Peyer's patch (tissue), 4 donors: ENCODE results near the gene COPZ2. TPM values are rescaled to one million over a fixed set of nuclear protein-coding genes. Genes with fewer than 3 reads are reported as not detected.
A peak's percentile ranks its signal among the peaks of the same experiment; 100 is the strongest.

Source experiments
- DNase-seq, 3 donors: peaks; one replicate each; pipeline ENCODE4 v3.0.0-alpha.2; 2017 to 2019
- H3K27ac ChIP-seq, 4 donors: fragments of 200-600 bp; sonication (generic); one replicate each; pipeline ENCODE4 v1.5.1; 2016 to 2019
- H3K27me3 ChIP-seq, 2 donors: fragments of 200-600 bp; sonication (generic); one replicate each; pipeline ENCODE4 v1.5.1; 2019
- H3K36me3 ChIP-seq, 3 donors: fragments of 200-600 bp; sonication (generic); one replicate each; pipeline ENCODE4 v1.5.1; 2016 to 2019
- H3K4me1 ChIP-seq, 4 donors: fragments of 200-600 bp; sonication (generic); one replicate each; pipeline ENCODE4 v1.5.1; 2016 to 2019
- H3K4me3 ChIP-seq, 4 donors: fragments of 200-600 bp; sonication (generic); 1 replicate in 3 of 4; 2 replicates in 1 of 4; pipeline ENCODE4 v1.5.1; 2016 to 2019; ENCODE audit warnings: mild to moderate bottlenecking in 1 of 4
- H3K9me3 ChIP-seq, 4 donors: fragments of 200-600 bp; sonication (generic); one replicate each; pipeline ENCODE4 v1.5.1; 2016 to 2019; ENCODE audit warnings: mild to moderate bottlenecking in 1 of 4
- CTCF ChIP-seq, 6 experiments: fragments of 450-650 bp in 4 of 6; fragments of 200-600 bp in 2 of 6; sonication (generic) in 1 of 6; IDR thresholded peaks; one replicate each; pipeline ENCODE4 v1.5.1; 2017 to 2019; ENCODE audit warnings: antibody characterized with exemption in 6 of 6, mild to moderate bottlenecking in 3 of 6, moderate library complexity in 1 of 6
- POLR2A ChIP-seq, 2 donors: fragments of 450-650 bp; IDR thresholded peaks; one replicate each; pipeline ENCODE4 v1.5.1; 2017; ENCODE audit warnings: antibody characterized with exemption in 2 of 2, mild to moderate bottlenecking in 2 of 2, moderate library complexity in 2 of 2
- small RNA-seq, 2 donors: library from RNA; depleted of rRNA; stranded (forward); fragments of <200 nt; gene quantifications; one replicate each; pipeline ENCODE3, GENCODE V24; 2016
- total RNA-seq, 4 donors: library from RNA; depleted of rRNA; stranded (reverse); fragments of >200 nt; gene quantifications; one replicate each; pipeline ENCODE4 v1.1.0, GENCODE V29; 2016

The COPZ2 gene
- total RNA-seq, 4 donors from 2014 or later: 2.2 to 27.2 (median 7.0) TPM

- no peaks in the 10 kb centered on the region for H3K27me3 ChIP-seq
- no peaks in the 10 kb centered on the region for H3K9me3 ChIP-seq
- H3K27ac ChIP-seq: no peak overlapping the region
- peak; percentile 55 to 71 (median 65) for DNase-seq
- TF ChIP-seq CTCF (IDR thresholded peaks at IDR 0.05) (peak; percentile 31 to 64 (median 54)), POLR2A (IDR thresholded peaks at IDR 0.05) (no peak)
- peaks cover 0 to 98% (median 0%) of the 10 kb centered on the region in 3 donors for H3K36me3 ChIP-seq
- H3K4me3 ChIP-seq: no peak overlapping the region
- H3K4me1 ChIP-seq: no peaks in the 10 kb centered on the region
Measured at GRCh38 chr17:47978324-47978723, 59.3 kb downstream of the COPZ2 start.

Small RNA genes lying within 50 kb of the gene (small RNA-seq; reads per million reads assigned to genes)
- gene AC004477.2 (0 reads per million in 2 donors), gene MIR152 (26.2 to 38.7 reads per million in 2 donors)

Other genes with a start within 250 kb of the COPZ2 start
- gene OSBPL7, start 216.0 kb downstream of the COPZ2 start, total RNA-seq: 100 to 1,000 TPM in 1 of 4 donors, 10 to 100 TPM in 3; 31.4 to 104 (median 70.9) TPM
- 10 to 100 TPM; 30.5 to 50.4 (median 34.8) TPM for gene MRPL10, start 206.3 kb downstream of the COPZ2 start, total RNA-seq
- gene LRRC46, start 206.1 kb downstream of the COPZ2 start, total RNA-seq: under 1 TPM in 1 of 4 donors, not detected in 3; 0.40 TPM
- gene SCRN2, start 196.5 kb downstream of the COPZ2 start, total RNA-seq: 100 to 1,000 TPM in 2 of 4 donors, 10 to 100 TPM in 2; 56.2 to 126 (median 86.9) TPM
- 10 to 100 TPM in 2 of 4 donors, 1 to 10 TPM in 2; 3.3 to 27.0 (median 16.6) TPM for gene SP6, start 186.6 kb downstream of the COPZ2 start, total RNA-seq
- gene SP2, start 141.6 kb downstream of the COPZ2 start, total RNA-seq: 10 to 100 TPM in 3 of 4 donors, 1 to 10 TPM in 1; 8.6 to 29.7 (median 16.6) TPM
- gene PNPO, start 96.2 kb downstream of the COPZ2 start, total RNA-seq: 100 to 1,000 TPM in 1 of 4 donors, 10 to 100 TPM in 3; 23.9 to 103 (median 64.6) TPM
- gene PRR15L, start 79.9 kb downstream of the COPZ2 start, total RNA-seq: 100 to 1,000 TPM in 3 of 4 donors, 10 to 100 TPM in 1; 88.3 to 358 (median 288) TPM
- 1,000 to 10,000 TPM in 1 of 4 donors, 100 to 1,000 TPM in 3; 198 to 1,062 (median 553) TPM for gene CDK5RAP3, start 66.7 kb downstream of the COPZ2 start, total RNA-seq
- 100 to 1,000 TPM in 3 of 4 donors, 10 to 100 TPM in 1; 89.1 to 228 (median 217) TPM for gene NFE2L1, start 10.6 kb upstream of the COPZ2 start, total RNA-seq
- 10 to 100 TPM in 1 of 4 donors, 1 to 10 TPM in 3; 7.2 to 14.0 (median 8.5) TPM for gene CBX1, start 63.7 kb upstream of the COPZ2 start, total RNA-seq
- 10 to 100 TPM in 3 of 4 donors, 1 to 10 TPM in 1; 9.5 to 19.8 (median 15.0) TPM for gene SNX11, start 70.0 kb upstream of the COPZ2 start, total RNA-seq